Left ventricle myocardium inferior (tissue), 1 donor: Measurements from ENCODE around the gene DNAH8. TPM values are rescaled to one million over a fixed set of nuclear protein-coding genes. Genes with fewer than 3 reads are reported as not detected.

Source experiments
- DNase-seq: peaks from one replicate; pipeline ENCODE4 v3.0.0-alpha.2; 2020
- H3K27ac ChIP-seq: fragments of 200-600 bp; replicated peaks from 2 replicates; pipeline ENCODE4 v1.8.0; 2021
- H3K27me3 ChIP-seq: fragments of 200-600 bp; 2 replicates; pipeline ENCODE4 v1.8.0; 2021; ENCODE audit warnings: low read depth
- H3K36me3 ChIP-seq: fragments of 200-600 bp; 2 replicates; pipeline ENCODE4 v1.8.0; 2021
- H3K4me1 ChIP-seq: fragments of 200-600 bp; 2 replicates; pipeline ENCODE4 v1.8.0; 2021
- H3K4me3 ChIP-seq: fragments of 200-600 bp; 2 replicates; pipeline ENCODE4 v1.8.0; 2021; ENCODE audit warnings: mild to moderate bottlenecking, moderate library complexity
- H3K9me3 ChIP-seq: fragments of 200-600 bp; replicated peaks from 2 replicates; pipeline ENCODE4 v1.8.0; 2021
- intact Hi-C: fragments of 100-400 bp; cut with micrococcal nuclease; formaldehyde crosslinking; loops from one replicate; pipeline ENCODE4 v1.11.0; 2022
- total RNA-seq: library from RNA; stranded (reverse); fragmentation: NEBNext Ultra II Directional; extraction: Animal tissue kit (Norgen Biotek cat#: 25700); gene quantifications from one replicate; pipeline ENCODE4 v1.2.1, GENCODE V29; 2021
- TF ChIP-seq, protein P1 (sequence below): fragments of 200-600 bp; IDR thresholded peaks from 2 replicates; pipeline ENCODE4 v1.8.0; 2021; ENCODE audit warnings: antibody characterized with exemption, mild to moderate bottlenecking, borderline replicate concordance
- donor health status: DM: no; HTN: yes; CAD: no; lungs with severe emphysema.

DNAH8 gene
- total RNA-seq, 1 donor from 2014 or later = 0.03 TPM

DNA sequence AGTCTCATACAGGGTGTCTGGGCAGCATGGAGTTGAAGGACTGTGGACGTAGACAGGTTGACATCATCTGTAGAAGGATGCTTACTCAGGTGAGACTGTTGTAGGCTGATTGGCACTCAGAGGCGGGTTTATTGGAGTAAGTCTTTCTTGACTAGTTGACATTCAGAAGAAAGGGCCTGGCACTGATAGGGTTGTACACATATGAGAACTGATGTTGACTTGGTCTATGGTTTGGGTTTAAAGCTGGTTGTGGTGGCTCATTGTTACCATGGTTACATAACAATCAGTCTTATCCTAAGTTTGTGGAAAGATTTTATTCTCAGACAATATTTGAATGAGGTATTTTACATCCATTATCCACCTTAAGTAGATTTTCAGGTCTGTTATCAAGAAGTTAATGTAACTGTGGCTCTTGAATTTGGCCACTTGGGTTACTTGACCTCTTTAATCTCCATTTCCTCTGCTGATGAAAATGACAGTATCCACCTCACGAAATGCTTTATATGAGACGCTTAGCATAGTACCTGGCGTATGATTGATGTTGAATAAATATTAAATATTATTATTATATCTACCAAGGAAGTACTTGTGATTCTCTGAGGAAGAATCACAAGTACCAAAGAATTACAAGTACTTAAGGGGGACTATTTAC is 109.3 kb downstream of the DNAH8 start:
- Histone ChIP-seq H3K27ac (no peak overlapping the region), H3K4me3 (no peak overlapping the region), H3K4me1 (peaks cover 9% of the 10 kb centered on the region), H3K9me3 (peaks cover 4% of the 10 kb centered on the region), H3K36me3 (no peaks in the 10 kb centered on the region), H3K27me3 (no peaks in the 10 kb centered on the region)
- intact Hi-C loops = no loop called here
- TF ChIP-seq, protein P1, sequence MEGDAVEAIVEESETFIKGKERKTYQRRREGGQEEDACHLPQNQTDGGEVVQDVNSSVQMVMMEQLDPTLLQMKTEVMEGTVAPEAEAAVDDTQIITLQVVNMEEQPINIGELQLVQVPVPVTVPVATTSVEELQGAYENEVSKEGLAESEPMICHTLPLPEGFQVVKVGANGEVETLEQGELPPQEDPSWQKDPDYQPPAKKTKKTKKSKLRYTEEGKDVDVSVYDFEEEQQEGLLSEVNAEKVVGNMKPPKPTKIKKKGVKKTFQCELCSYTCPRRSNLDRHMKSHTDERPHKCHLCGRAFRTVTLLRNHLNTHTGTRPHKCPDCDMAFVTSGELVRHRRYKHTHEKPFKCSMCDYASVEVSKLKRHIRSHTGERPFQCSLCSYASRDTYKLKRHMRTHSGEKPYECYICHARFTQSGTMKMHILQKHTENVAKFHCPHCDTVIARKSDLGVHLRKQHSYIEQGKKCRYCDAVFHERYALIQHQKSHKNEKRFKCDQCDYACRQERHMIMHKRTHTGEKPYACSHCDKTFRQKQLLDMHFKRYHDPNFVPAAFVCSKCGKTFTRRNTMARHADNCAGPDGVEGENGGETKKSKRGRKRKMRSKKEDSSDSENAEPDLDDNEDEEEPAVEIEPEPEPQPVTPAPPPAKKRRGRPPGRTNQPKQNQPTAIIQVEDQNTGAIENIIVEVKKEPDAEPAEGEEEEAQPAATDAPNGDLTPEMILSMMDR = no peak
- DNase-seq = no peak

GRCh38 chr6:38827024-38827423 is 111.9 kb downstream of the DNAH8 start:
- TF ChIP-seq, protein P1 = no peak
- no peak overlapping the region for H3K27ac ChIP-seq
- no peak for DNase-seq
- H3K36me3 ChIP-seq = no peaks in the 10 kb centered on the region
- intact Hi-C loops = no loop called here
- H3K4me1 ChIP-seq = peaks cover 9% of the 10 kb centered on the region
- H3K4me3 ChIP-seq = no peak overlapping the region
- H3K9me3 ChIP-seq = peaks cover 13% of the 10 kb centered on the region
- no peaks in the 10 kb centered on the region for H3K27me3 ChIP-seq

DNA sequence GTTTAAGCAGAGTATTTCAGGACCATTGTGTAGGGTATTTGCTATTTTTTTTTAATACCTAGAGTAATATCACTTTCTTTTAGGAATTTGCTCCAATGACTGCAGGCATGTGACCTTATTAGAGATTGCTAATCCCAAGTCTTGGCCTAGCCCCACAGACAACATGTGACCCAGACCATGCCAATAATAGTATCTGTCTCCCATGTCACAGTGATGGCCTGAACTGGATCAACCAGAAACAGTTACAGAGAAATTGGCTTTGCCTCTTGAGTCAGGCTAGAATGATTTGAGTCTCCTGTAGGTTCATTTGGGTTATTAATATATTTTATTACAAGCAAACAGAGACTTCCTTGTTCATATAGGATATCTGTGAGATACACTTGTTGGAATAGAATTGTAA is 116.8 kb downstream of the DNAH8 start:
- Histone ChIP-seq H3K27ac (no peak overlapping the region), H3K4me3 (no peak overlapping the region), H3K4me1 (no peaks in the 10 kb centered on the region), H3K27me3 (no peaks in the 10 kb centered on the region), H3K36me3 (no peaks in the 10 kb centered on the region), H3K9me3 (peaks cover 13% of the 10 kb centered on the region)
- DNase-seq = no peak
- intact Hi-C loops = no loop called here
- TF ChIP-seq, protein P1 = no peak

DNA sequence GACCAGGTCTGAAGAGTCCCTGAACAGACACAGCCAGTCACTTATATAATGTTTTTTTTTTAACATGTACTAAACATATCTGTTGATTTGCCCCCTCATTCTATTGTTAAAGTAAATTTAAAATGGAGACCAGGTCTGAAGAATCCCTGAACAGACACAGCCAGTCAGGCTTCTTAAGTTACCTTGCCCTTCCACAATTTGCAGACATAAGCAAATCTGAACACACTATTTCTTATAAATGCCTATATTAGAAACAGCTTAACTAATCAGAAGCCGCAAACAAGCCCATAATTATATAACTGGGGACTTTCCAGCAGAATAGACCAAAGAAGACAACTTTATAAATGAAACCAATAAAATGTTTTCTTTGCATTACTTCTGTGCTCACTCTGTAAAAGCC is 118.2 kb downstream of the DNAH8 start:
- intact Hi-C loops = no loop called here
- Histone ChIP-seq H3K27me3 (no peaks in the 10 kb centered on the region), H3K36me3 (no peaks in the 10 kb centered on the region), H3K9me3 (peaks cover 13% of the 10 kb centered on the region), H3K4me3 (no peak overlapping the region), H3K4me1 (no peaks in the 10 kb centered on the region), H3K27ac (no peak overlapping the region)
- no peak for DNase-seq
- TF ChIP-seq, protein P1 = no peak

DNA sequence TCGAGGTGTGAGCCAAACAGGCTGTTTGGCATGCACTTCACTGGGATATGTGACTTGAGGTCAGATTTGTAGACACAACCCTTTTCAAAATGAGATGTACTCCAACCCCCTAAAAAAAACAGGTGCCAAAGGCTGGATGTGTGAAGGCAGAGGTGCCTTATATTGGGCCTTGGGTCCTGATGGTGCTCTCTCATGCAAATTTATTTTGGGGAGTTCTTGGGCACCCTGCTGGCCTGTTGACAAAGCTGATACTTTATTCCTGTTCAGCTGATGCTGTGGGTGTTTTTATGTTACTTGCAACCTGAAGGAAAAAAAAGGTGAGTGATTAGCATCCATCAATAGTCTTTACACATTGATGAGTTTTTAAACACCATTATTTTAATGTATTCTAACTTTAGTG is 121.5 kb downstream of the DNAH8 start:
- TF ChIP-seq, protein P1 = no peak
- H3K9me3 ChIP-seq = no peaks in the 10 kb centered on the region
- intact Hi-C loops = no loop called here

More for the DNA sequence above, 121.5 kb downstream of the DNAH8 start:
- no peaks in the 10 kb centered on the region for H3K4me1 ChIP-seq
- H3K4me3 ChIP-seq = no peak overlapping the region
- DNase-seq = no peak
- H3K27ac ChIP-seq = no peak overlapping the region
- no peaks in the 10 kb centered on the region for H3K36me3 ChIP-seq
- H3K27me3 ChIP-seq = no peaks in the 10 kb centered on the region
